Neural progenitor cell (in vitro differentiated cells): Measurements from ENCODE around the gene GNAZ. TPM values are rescaled to one million over a fixed set of nuclear protein-coding genes. Genes with fewer than 3 reads are reported as not detected.

Experiments
- DNase-seq: peaks from one replicate; pipeline ENCODE4 v3.0.0-alpha.2; 2016; ENCODE audit warnings: low spot score
- H2AFZ ChIP-seq: fragments of 200-600 bp; sonication (generic); replicated peaks from 2 replicates; pipeline ENCODE4 v1.6.1; 2016; ENCODE audit warnings: antibody characterized with exemption
- H3F3A ChIP-seq: fragments of 200-600 bp; sonication (generic); 2 replicates; pipeline ENCODE4 v1.6.1; 2016; ENCODE audit warnings: antibody characterized with exemption, low read depth
- H3K27ac ChIP-seq: fragments of 200-600 bp; sonication (generic); 2 replicates; pipeline ENCODE4 v1.5.1; 2016; ENCODE audit warnings: mild to moderate bottlenecking
- H3K27me3 ChIP-seq: fragments of 200-600 bp; sonication (generic); 2 replicates; pipeline ENCODE4 v1.6.1; 2016; ENCODE audit warnings: mild to moderate bottlenecking, moderate library complexity
- H3K36me3 ChIP-seq: fragments of 200-600 bp; sonication (generic); 2 replicates; pipeline ENCODE4 v1.5.1; 2016
- H3K4me1 ChIP-seq: fragments of 200-600 bp; sonication (generic); 2 replicates; pipeline ENCODE4 v1.6.1; 2016; ENCODE audit warnings: mixed run types
- H3K4me2 ChIP-seq: fragments of 200-600 bp; sonication (generic); 2 replicates; pipeline ENCODE4 v1.6.1; 2016
- H3K4me3 ChIP-seq: fragments of 200-600 bp; sonication (generic); 2 replicates; pipeline ENCODE4 v1.5.1; 2016
- H3K79me2 ChIP-seq: fragments of 200-600 bp; sonication (generic); 2 replicates; pipeline ENCODE4 v1.6.1; 2016; ENCODE audit warnings: low read depth
- H3K9ac ChIP-seq: fragments of 200-600 bp; sonication (generic); 2 replicates; pipeline ENCODE4 v1.6.1; 2016
- H3K9me3 ChIP-seq: fragments of 200-600 bp; sonication (generic); 2 replicates; pipeline ENCODE4 v1.5.1; 2016; ENCODE audit warnings: low read depth
- H4K20me1 ChIP-seq: fragments of 200-600 bp; sonication (generic); 2 replicates; pipeline ENCODE4 v1.6.1; 2016; ENCODE audit warnings: low read depth
- H3K27ac Mint-ChIP-seq: 3 replicates; pipeline ENCODE4 v1.8.0; 2021; ENCODE audit warnings: mixed read lengths
- H3K27me3 Mint-ChIP-seq: 2 replicates; pipeline ENCODE4 v1.8.0; 2022; ENCODE audit warnings: low read depth, mild to moderate bottlenecking, inconsistent platforms, moderate library complexity, mixed read lengths; ENCODE audit not compliant: insufficient read depth
- H3K36me3 Mint-ChIP-seq: 3 replicates; pipeline ENCODE4 v1.8.0; 2021; ENCODE audit warnings: mixed read lengths
- H3K4me1 Mint-ChIP-seq: 3 replicates; pipeline ENCODE4 v1.8.0; 2021; ENCODE audit warnings: mixed read lengths
- H3K4me3 Mint-ChIP-seq: 3 replicates; pipeline ENCODE4 v1.8.0; 2021; ENCODE audit warnings: mild to moderate bottlenecking, moderate library complexity, mixed read lengths
- H3K9me3 Mint-ChIP-seq: 3 replicates; pipeline ENCODE4 v1.8.0; 2020; ENCODE audit warnings: mixed read lengths
- CTCF ChIP-seq: fragments of 200-600 bp; sonication (generic); IDR thresholded peaks from 2 replicates; pipeline ENCODE4 v1.5.1; 2017; ENCODE audit warnings: antibody characterized with exemption, mild to moderate bottlenecking
- EZH2 ChIP-seq: fragments of 200-600 bp; sonication (generic); IDR thresholded peaks from 2 replicates; pipeline ENCODE4 v1.6.1; 2017; ENCODE audit warnings: antibody characterized with exemption, mild to moderate bottlenecking, moderate library complexity
- EZH2phosphoT487 ChIP-seq: fragments of 200-600 bp; sonication (generic); IDR thresholded peaks from 2 replicates; pipeline ENCODE4 v1.6.1; 2017; ENCODE audit warnings: antibody characterized with exemption
- total RNA-seq: library from RNA; depleted of rRNA; stranded (reverse); fragments of >200 nt; gene quantifications from 2 replicates; pipeline ENCODE4 v1.2.3, GENCODE V29; 2015; ENCODE audit warnings: low replicate concordance

The GNAZ gene
- total RNA-seq, 1 donor from 2014 or later = 16.5 TPM

DNA sequence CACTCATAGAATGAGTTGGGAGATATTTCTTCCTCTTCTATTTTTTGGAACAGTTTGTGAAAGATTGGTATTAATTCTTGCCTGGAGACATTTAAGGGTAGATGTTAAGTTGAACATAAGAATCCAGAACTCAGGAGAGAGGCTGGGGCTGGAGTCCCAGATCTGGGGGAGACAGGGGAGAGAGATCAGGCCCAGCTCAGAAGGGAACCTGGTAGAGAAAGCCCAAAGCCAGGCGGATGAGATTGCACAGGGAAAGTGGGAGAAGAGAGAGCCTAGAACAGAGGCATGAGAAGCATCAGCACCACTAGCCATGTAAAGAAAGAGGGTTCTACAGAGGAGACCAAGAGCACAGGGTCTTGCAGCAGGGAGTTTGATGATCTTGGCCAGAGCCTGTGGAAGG lies 13.0 kb upstream of the GNAZ start:
- Histone ChIP-seq H4K20me1 (no peaks in the 10 kb centered on the region), H3K9ac (no peak overlapping the region), H3K9me3 (no peaks in the 10 kb centered on the region), H3K27ac (no peak overlapping the region), H3K79me2 (no peaks in the 10 kb centered on the region), H3K4me2 (no peak overlapping the region), H3K4me1 (peaks cover 11% of the 10 kb centered on the region), H3K36me3 (no peaks in the 10 kb centered on the region), H3F3A (no peaks in the 10 kb centered on the region), H3K27me3 (peaks cover under 1% of the 10 kb centered on the region), H2AFZ (no peak overlapping the region), H3K4me3 (no peak overlapping the region)
- Mint-ChIP-seq H3K36me3 (no peaks in the 10 kb centered on the region), H3K27ac (no peak overlapping the region), H3K4me1 (no peaks in the 10 kb centered on the region), H3K9me3 (peaks cover 14% of the 10 kb centered on the region), H3K4me3 (no peak overlapping the region), H3K27me3 (peaks cover 8% of the 10 kb centered on the region)
- no peak for TF ChIP-seq EZH2phosphoT487
- TF ChIP-seq EZH2 = no peak
- TF ChIP-seq CTCF = no peak
- DNase-seq = no peak

DNA sequence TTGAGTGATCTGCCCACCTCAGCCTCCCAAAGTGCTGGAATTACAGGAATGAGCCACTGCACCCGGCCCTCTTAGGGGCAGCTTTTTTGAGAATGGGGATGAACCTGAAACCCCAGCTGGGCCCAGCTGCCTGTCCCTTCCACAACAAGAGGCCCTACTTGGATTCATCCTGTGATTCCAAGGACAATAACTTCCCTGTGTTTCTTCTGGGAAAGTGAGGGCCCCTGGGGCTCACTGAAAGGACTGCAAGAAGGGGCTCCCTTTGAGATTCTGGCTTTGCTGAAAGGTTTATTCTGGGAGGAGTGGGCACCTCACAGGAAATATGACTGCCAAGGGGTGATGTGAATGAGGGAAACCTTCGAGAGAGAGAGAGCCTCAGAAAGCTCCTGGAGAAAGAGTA lies 12.3 kb upstream of the GNAZ start:
- peaks cover 10% of the 10 kb centered on the region for H3K27me3 Mint-ChIP-seq
- TF ChIP-seq CTCF (no peak), EZH2phosphoT487 (no peak), EZH2 (no peak)
- DNase-seq = no peak

GRCh38 chr22:23058481-23059283 lies 11.6 kb upstream of the GNAZ start:
- Mint-ChIP-seq H3K36me3 (no peaks in the 10 kb centered on the region), H3K27me3 (peaks cover 10% of the 10 kb centered on the region), H3K27ac (no peak overlapping the region), H3K4me3 (no peak overlapping the region), H3K4me1 (no peaks in the 10 kb centered on the region), H3K9me3 (peaks cover 14% of the 10 kb centered on the region)
- Histone ChIP-seq H3K4me3 (no peak overlapping the region), H3K9ac (no peak overlapping the region), H3K4me2 (no peak overlapping the region), H3K36me3 (no peaks in the 10 kb centered on the region), H4K20me1 (no peaks in the 10 kb centered on the region), H3F3A (no peaks in the 10 kb centered on the region), H2AFZ (no peak overlapping the region), H3K9me3 (no peaks in the 10 kb centered on the region), H3K27me3 (no peaks in the 10 kb centered on the region), H3K4me1 (peaks cover 11% of the 10 kb centered on the region), H3K27ac (no peak overlapping the region), H3K79me2 (no peaks in the 10 kb centered on the region)
- TF ChIP-seq CTCF (no peak), EZH2 (no peak), EZH2phosphoT487 (no peak)
- no peak for DNase-seq

More for the DNA sequence above, 12.3 kb upstream of the GNAZ start:
- no peaks in the 10 kb centered on the region for H4K20me1 ChIP-seq
- Mint-ChIP-seq H3K4me3 (no peak overlapping the region), H3K9me3 (peaks cover 14% of the 10 kb centered on the region), H3K4me1 (no peaks in the 10 kb centered on the region), H3K36me3 (no peaks in the 10 kb centered on the region), H3K27ac (no peak overlapping the region)
- H3K4me3 ChIP-seq = no peak overlapping the region
- H3K27ac ChIP-seq = no peak overlapping the region
- no peaks in the 10 kb centered on the region for H3K27me3 ChIP-seq
- no peak overlapping the region for H3K4me2 ChIP-seq
- no peaks in the 10 kb centered on the region for H3F3A ChIP-seq
- H3K36me3 ChIP-seq = no peaks in the 10 kb centered on the region
- H3K4me1 ChIP-seq = peaks cover 11% of the 10 kb centered on the region
- no peak overlapping the region for H2AFZ ChIP-seq
- no peak overlapping the region for H3K9ac ChIP-seq
- no peaks in the 10 kb centered on the region for H3K9me3 ChIP-seq
- H3K79me2 ChIP-seq = no peaks in the 10 kb centered on the region
